Activated B cell treated with CpG ODN at 0.5 μM for 24 hours (primary cell): ENCODE measurements around the gene SNAP25. TPM values are rescaled to one million over a fixed set of nuclear protein-coding genes. Genes with fewer than 3 reads are reported as not detected.

ENCODE experiments used
- ATAC-seq: fragments of 200-7000 bp; cut with Tn5 transposase; one replicate; pipeline ENCODE4 v1.10.0; 2021; ENCODE audit warnings: low read depth, mild to moderate bottlenecking, moderate library complexity
- CTCF ChIA-PET: fragments of 350-600 bp; sonication (Branson Sonifier 250); formaldehyde crosslinking; loops from one replicate; lab custom pipeline; 2021; ENCODE audit warnings: antibody characterized with exemption; lab: Charles Lee
- POLR2A ChIA-PET: fragments of 350-600 bp; sonication (Branson Sonifier 250); formaldehyde crosslinking; loops from one replicate; lab custom pipeline; 2021; ENCODE audit warnings: antibody characterized with exemption; lab: Charles Lee
- DNase-seq: peaks from one replicate; pipeline ENCODE4 v3.0.0; 2022
- H3K27ac Mint-ChIP-seq: one replicate; pipeline ENCODE4 v1.8.0; 2020; ENCODE audit warnings: mixed read lengths
- H3K27me3 Mint-ChIP-seq: one replicate; pipeline ENCODE4 v1.8.0; 2021; ENCODE audit warnings: mixed read lengths
- H3K36me3 Mint-ChIP-seq: one replicate; pipeline ENCODE4 v1.8.0; 2021; ENCODE audit warnings: low read depth, mixed read lengths
- H3K4me1 Mint-ChIP-seq: one replicate; pipeline ENCODE4 v1.8.0; 2021; ENCODE audit warnings: mixed read lengths
- H3K4me3 Mint-ChIP-seq: one replicate; pipeline ENCODE4 v1.8.0; 2020; ENCODE audit warnings: mild to moderate bottlenecking, mixed read lengths
- H3K9me3 Mint-ChIP-seq: one replicate; pipeline ENCODE4 v1.8.0; 2020; ENCODE audit warnings: mixed read lengths
- CTCF ChIP-seq: fragments of 200-600 bp; IDR thresholded peaks from one replicate; pipeline ENCODE4 v1.8.0; 2022; ENCODE audit warnings: antibody characterized with exemption, mild to moderate bottlenecking
- intact Hi-C: fragments of 100-400 bp; cut with micrococcal nuclease; formaldehyde crosslinking; loops from one replicate; pipeline ENCODE4 v1.15.1; 2024
- total RNA-seq: library from RNA; stranded (reverse); gene quantifications from 2 replicates; pipeline ENCODE4 v1.2.3, GENCODE V29; 2022

SNAP25 gene
- total RNA-seq, 1 donor from 2014 or later, result not detected

- ChIA-PET POLR2A (no interaction called here), CTCF (no interaction called here)
- Mint-ChIP-seq H3K9me3 (no peaks in the 10 kb centered on the region), H3K27ac (no peak overlapping the region), H3K4me3 (no peak overlapping the region), H3K4me1 (no peaks in the 10 kb centered on the region), H3K27me3 (peaks cover 4% of the 10 kb centered on the region), H3K36me3 (no peaks in the 10 kb centered on the region)
- intact Hi-C loops, result no loop called here
- no peak for TF ChIP-seq CTCF
- no peak for ATAC-seq
- DNase-seq, result no peak
Observed at GRCh38 chr20:10281911-10282310, 63.3 kb downstream of the SNAP25 start.

DNA sequence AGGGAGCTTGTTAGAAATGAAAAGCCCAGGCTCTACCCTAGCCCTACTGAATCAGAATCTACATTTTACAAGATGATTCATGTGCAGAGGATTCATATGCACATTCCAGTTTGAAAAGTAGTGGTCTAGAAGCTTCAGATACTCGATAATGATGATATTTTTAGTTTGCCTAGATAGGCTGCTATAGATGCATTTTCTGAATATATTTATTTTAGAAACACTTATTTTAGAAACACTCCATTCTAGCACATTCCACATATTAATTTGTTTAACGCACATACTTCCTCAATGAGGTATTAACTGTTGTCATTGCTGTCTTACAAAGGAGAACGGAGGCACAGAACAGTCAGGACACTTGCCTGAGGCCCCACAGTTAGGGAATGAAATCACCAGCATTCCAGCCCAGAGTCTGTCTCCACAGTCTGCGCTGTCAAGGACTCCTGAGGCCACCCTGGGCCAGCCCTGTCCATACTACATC is 64.4 kb downstream of the SNAP25 start:
- Mint-ChIP-seq H3K27me3 (peaks cover 4% of the 10 kb centered on the region), H3K36me3 (no peaks in the 10 kb centered on the region), H3K9me3 (no peaks in the 10 kb centered on the region), H3K4me1 (no peaks in the 10 kb centered on the region), H3K27ac (no peak overlapping the region), H3K4me3 (no peak overlapping the region)
- ChIA-PET POLR2A (no interaction called here), CTCF (no interaction called here)
- intact Hi-C loops, result no loop called here
- no peak for ATAC-seq
- no peak for DNase-seq
- TF ChIP-seq CTCF, result no peak

DNA sequence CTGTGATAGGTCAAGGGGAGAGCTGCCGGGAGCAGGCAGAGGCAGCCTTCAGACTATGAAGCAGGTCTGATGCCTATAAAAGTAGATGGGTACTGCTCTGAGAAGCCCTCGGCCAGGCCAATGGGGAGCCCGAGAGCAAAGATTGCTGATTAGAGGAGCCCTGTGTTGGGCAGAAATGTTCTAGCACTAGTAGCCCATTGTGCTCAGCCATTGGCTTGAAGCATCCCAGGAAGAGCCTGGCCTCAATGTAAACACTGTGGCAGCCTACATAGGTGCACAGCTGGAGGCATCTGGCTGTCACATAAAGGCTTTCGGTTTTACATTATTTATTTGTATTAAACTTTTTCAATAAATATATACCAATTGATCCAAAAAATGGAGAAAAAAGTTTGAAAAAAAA is 67.7 kb downstream of the SNAP25 start:
- no peak overlapping the region for H3K27ac Mint-ChIP-seq
- no peaks in the 10 kb centered on the region for H3K36me3 Mint-ChIP-seq
- peaks cover 7% of the 10 kb centered on the region for H3K27me3 Mint-ChIP-seq
- TF ChIP-seq CTCF, result no peak
- H3K9me3 Mint-ChIP-seq, result no peaks in the 10 kb centered on the region
- ATAC-seq (no peak), DNase-seq (no peak)
- H3K4me3 Mint-ChIP-seq, result no peak overlapping the region
- H3K4me1 Mint-ChIP-seq, result no peaks in the 10 kb centered on the region
- ChIA-PET CTCF (no interaction called here), POLR2A (no interaction called here)
- intact Hi-C loops, result no loop called here

DNA sequence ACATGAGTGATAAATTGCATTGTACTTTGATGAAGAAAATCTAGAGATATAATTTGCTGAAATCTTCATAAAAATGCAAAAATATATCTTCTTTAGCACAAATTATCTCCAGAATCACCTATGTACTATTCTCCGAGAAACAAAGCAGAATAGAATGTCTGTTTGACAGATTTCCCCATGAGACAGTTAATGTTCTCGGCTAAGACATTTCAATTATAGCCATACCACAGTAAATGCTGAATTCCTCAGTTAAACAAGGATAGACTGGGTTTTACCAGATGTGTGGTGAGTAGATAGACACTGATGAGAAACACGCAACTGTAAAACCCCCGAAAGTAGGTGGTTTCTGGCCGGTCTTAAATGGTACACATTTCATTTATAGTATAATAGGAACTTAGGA is 69.8 kb downstream of the SNAP25 start:
- H3K36me3 Mint-ChIP-seq, result no peaks in the 10 kb centered on the region
- CTCF ChIA-PET, result no interaction called here
- no peaks in the 10 kb centered on the region for H3K9me3 Mint-ChIP-seq

DNA sequence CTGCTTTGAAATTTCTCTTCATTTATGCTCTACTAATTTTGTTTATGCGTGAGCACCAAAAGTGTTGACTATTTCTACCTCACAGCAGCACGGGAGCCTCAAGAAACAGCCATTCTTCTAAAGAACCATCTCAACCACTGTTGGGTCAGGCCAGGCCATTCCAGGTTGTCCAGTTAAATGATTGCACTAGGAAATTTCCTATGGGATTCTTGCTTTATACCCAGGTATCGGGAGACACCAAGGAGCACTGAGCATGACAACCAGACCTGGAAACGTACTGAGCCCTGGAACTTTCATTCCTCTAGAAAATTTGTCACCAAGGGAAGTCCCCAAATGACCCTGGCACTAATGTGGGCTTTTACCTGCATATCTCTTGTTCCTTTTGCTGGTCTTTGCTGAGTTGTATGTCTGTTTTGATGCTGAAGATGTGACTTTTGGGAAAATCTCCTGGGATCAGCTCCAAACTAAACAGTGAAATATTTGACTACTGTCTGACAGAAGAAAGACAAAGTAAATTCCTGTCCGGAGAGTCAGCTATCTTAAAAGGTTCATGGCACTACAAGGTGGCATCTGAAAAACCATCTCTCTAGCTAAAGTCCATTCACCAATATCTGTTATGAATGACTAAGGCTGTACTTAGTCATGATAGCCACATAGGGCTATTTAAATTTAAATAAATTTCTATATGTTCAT is 70.5 kb downstream of the SNAP25 start:
- Mint-ChIP-seq H3K27ac (no peak overlapping the region), H3K4me3 (no peak overlapping the region), H3K4me1 (no peaks in the 10 kb centered on the region), H3K36me3 (no peaks in the 10 kb centered on the region), H3K27me3 (peaks cover 7% of the 10 kb centered on the region), H3K9me3 (no peaks in the 10 kb centered on the region)
- ATAC-seq (no peak), DNase-seq (no peak)
- no peak for TF ChIP-seq CTCF
- intact Hi-C loops, result no loop called here
- ChIA-PET CTCF (no interaction called here), POLR2A (no interaction called here)

More for the DNA sequence above, 69.8 kb downstream of the SNAP25 start:
- intact Hi-C loops, result no loop called here
- Mint-ChIP-seq H3K27me3 (peaks cover 7% of the 10 kb centered on the region), H3K4me3 (no peak overlapping the region), H3K27ac (no peak overlapping the region), H3K4me1 (no peaks in the 10 kb centered on the region)
- DNase-seq (no peak), ATAC-seq (no peak)
- POLR2A ChIA-PET, result no interaction called here
- TF ChIP-seq CTCF, result no peak
